HepG2 (cell line): Measurements from ENCODE around the gene DPEP2NB.

ENCODE experiments used
- GTF3A ChIP-seq: sonication (generic); formaldehyde crosslinking; conservative IDR thresholded peaks from 2 replicates; pipeline ENCODE4 v1.4.0; 2020; ENCODE audit warnings: mild to moderate bottlenecking, missing genetic modification reagents
- KDM2A ChIP-seq: sonication (generic); formaldehyde crosslinking; IDR thresholded peaks from 2 replicates; pipeline ENCODE4 v1.4.0; 2020; ENCODE audit warnings: low read depth, missing genetic modification reagents, borderline replicate concordance
- KMT2A ChIP-seq: sonication (generic); formaldehyde crosslinking; IDR thresholded peaks from 2 replicates; pipeline ENCODE4 v1.4.0; 2020; ENCODE audit warnings: missing genetic modification reagents
- TRIM24 ChIP-seq: sonication (generic); formaldehyde crosslinking; IDR thresholded peaks from 2 replicates; pipeline ENCODE4 v1.8.0; 2022; ENCODE audit warnings: mild to moderate bottlenecking, missing genetic modification reagents
- YY1 ChIP-seq: IDR thresholded peaks from 2 replicates; pipeline ENCODE4 v1.6.1; 2011; ENCODE audit warnings: low read length, low read depth, moderate library complexity, mild to moderate bottlenecking; ENCODE audit not compliant: insufficient read depth, insufficient replicate concordance
- TF ChIP-seq, protein P1 (sequence below): sonication (generic); formaldehyde crosslinking; IDR thresholded peaks from 2 replicates; pipeline ENCODE4 v1.4.0; 2020; ENCODE audit warnings: mild to moderate bottlenecking, missing genetic modification reagents
- TF ChIP-seq, protein P2 (sequence below): sonication (generic); formaldehyde crosslinking; conservative IDR thresholded peaks from 2 replicates; pipeline ENCODE4 v1.5.0; 2020; ENCODE audit warnings: missing genetic modification reagents
- TF ChIP-seq, protein P3 (sequence below): sonication (generic); formaldehyde crosslinking; IDR thresholded peaks from 2 replicates; pipeline ENCODE4 v1.5.0; 2020; ENCODE audit warnings: missing genetic modification reagents
- TF ChIP-seq, protein P4 (sequence below): sonication (generic); formaldehyde crosslinking; IDR thresholded peaks from 2 replicates; pipeline ENCODE4 v1.5.0; 2020; ENCODE audit warnings: mild to moderate bottlenecking, missing genetic modification reagents, moderate library complexity
- TF ChIP-seq, protein P5 (sequence below), 2 experiments: IDR thresholded peaks; 2 replicates each; pipeline ENCODE4 v1.6.1; 2011 to 2012; ENCODE audit warnings: low read length in 2 of 2, borderline replicate concordance in 1 of 2, low read depth in 1 of 2, mild to moderate bottlenecking in 1 of 2, moderate library complexity in 1 of 2

DNA sequence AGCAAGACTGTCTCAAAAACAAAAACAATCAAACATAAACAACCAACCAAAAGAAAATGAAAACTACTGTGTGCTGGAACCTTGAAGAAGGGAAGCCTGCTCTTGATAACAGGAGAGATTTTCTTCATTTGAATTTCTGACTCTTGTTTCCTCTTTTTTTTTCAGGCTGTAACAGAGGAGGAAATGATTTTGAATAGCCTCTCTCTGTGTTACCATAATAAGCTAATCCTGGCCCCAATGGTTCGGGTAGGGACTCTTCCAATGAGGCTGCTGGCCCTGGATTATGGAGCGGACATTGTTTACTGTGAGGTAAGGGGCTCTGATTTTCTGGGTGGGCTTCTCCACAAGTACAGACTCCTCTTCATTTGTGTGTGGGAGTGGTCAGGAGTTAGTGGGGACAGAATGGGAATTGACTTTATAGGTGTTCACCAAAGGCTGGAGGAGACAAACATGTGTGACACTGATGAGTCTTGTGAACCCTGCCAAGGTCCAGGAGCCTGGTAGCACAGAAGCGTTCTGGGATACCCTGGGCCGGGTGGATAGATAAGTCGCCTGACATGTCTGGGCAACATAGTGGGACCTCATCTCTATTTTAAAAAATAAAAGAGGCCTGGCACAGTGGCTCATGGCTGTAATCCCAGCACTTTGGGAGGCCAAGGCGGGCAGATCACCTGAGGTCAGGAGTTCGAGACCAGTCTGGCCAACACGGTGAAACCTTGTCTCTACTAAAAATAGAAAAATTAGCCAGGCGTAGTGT lies 22.3 kb upstream of the DPEP2NB start:
- no peak for TF ChIP-seq KDM2A
- TF ChIP-seq, protein P1, sequence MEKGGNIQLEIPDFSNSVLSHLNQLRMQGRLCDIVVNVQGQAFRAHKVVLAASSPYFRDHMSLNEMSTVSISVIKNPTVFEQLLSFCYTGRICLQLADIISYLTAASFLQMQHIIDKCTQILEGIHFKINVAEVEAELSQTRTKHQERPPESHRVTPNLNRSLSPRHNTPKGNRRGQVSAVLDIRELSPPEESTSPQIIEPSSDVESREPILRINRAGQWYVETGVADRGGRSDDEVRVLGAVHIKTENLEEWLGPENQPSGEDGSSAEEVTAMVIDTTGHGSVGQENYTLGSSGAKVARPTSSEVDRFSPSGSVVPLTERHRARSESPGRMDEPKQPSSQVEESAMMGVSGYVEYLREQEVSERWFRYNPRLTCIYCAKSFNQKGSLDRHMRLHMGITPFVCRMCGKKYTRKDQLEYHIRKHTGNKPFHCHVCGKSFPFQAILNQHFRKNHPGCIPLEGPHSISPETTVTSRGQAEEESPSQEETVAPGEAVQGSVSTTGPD = no peak
- no peak for TF ChIP-seq TRIM24 (CRISPR knock-in tag)
- TF ChIP-seq, protein P2, sequence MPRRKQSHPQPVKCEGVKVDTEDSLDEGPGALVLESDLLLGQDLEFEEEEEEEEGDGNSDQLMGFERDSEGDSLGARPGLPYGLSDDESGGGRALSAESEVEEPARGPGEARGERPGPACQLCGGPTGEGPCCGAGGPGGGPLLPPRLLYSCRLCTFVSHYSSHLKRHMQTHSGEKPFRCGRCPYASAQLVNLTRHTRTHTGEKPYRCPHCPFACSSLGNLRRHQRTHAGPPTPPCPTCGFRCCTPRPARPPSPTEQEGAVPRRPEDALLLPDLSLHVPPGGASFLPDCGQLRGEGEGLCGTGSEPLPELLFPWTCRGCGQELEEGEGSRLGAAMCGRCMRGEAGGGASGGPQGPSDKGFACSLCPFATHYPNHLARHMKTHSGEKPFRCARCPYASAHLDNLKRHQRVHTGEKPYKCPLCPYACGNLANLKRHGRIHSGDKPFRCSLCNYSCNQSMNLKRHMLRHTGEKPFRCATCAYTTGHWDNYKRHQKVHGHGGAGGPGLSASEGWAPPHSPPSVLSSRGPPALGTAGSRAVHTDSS (CRISPR knock-in tag) = no peak
- TF ChIP-seq, protein P3, sequence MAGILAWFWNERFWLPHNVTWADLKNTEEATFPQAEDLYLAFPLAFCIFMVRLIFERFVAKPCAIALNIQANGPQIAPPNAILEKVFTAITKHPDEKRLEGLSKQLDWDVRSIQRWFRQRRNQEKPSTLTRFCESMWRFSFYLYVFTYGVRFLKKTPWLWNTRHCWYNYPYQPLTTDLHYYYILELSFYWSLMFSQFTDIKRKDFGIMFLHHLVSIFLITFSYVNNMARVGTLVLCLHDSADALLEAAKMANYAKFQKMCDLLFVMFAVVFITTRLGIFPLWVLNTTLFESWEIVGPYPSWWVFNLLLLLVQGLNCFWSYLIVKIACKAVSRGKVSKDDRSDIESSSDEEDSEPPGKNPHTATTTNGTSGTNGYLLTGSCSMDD (CRISPR knock-in tag) = no peak
- TF ChIP-seq KMT2A (CRISPR knock-in tag) = no peak
- TF ChIP-seq, protein P4, sequence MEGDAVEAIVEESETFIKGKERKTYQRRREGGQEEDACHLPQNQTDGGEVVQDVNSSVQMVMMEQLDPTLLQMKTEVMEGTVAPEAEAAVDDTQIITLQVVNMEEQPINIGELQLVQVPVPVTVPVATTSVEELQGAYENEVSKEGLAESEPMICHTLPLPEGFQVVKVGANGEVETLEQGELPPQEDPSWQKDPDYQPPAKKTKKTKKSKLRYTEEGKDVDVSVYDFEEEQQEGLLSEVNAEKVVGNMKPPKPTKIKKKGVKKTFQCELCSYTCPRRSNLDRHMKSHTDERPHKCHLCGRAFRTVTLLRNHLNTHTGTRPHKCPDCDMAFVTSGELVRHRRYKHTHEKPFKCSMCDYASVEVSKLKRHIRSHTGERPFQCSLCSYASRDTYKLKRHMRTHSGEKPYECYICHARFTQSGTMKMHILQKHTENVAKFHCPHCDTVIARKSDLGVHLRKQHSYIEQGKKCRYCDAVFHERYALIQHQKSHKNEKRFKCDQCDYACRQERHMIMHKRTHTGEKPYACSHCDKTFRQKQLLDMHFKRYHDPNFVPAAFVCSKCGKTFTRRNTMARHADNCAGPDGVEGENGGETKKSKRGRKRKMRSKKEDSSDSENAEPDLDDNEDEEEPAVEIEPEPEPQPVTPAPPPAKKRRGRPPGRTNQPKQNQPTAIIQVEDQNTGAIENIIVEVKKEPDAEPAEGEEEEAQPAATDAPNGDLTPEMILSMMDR = no peak
- TF ChIP-seq GTF3A = no peak
- TF ChIP-seq, protein P5, sequence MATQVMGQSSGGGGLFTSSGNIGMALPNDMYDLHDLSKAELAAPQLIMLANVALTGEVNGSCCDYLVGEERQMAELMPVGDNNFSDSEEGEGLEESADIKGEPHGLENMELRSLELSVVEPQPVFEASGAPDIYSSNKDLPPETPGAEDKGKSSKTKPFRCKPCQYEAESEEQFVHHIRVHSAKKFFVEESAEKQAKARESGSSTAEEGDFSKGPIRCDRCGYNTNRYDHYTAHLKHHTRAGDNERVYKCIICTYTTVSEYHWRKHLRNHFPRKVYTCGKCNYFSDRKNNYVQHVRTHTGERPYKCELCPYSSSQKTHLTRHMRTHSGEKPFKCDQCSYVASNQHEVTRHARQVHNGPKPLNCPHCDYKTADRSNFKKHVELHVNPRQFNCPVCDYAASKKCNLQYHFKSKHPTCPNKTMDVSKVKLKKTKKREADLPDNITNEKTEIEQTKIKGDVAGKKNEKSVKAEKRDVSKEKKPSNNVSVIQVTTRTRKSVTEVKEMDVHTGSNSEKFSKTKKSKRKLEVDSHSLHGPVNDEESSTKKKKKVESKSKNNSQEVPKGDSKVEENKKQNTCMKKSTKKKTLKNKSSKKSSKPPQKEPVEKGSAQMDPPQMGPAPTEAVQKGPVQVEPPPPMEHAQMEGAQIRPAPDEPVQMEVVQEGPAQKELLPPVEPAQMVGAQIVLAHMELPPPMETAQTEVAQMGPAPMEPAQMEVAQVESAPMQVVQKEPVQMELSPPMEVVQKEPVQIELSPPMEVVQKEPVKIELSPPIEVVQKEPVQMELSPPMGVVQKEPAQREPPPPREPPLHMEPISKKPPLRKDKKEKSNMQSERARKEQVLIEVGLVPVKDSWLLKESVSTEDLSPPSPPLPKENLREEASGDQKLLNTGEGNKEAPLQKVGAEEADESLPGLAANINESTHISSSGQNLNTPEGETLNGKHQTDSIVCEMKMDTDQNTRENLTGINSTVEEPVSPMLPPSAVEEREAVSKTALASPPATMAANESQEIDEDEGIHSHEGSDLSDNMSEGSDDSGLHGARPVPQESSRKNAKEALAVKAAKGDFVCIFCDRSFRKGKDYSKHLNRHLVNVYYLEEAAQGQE (IDR thresholded peaks at IDR 0.05; ENCODE audit: borderline replicate concordance in 1 of 2, low read depth in 1 of 2, low read length in 2 of 2) = no peak
- TF ChIP-seq YY1 = no peak
